GM08714 (cell line): ENCODE data around the gene MUC15.

Experiments
- H3K4me3 ChIP-seq: fragments of 200-500 bp; sonication (Bioruptor generic); 2 replicates; pipeline ENCODE4 v1.5.1; 2014; ENCODE audit warnings: mild to moderate bottlenecking, low read length, inconsistent platforms
- ZNF274 ChIP-seq: IDR thresholded peaks from 2 replicates; pipeline ENCODE4 v1.6.1; 2012; ENCODE audit warnings: mild to moderate bottlenecking, low read depth, low read length

MUC15 gene

GRCh38 chr11:26587073-26587472 is 15.0 kb upstream of the MUC15 start:
- no peak overlapping the region for H3K4me3 ChIP-seq
- no peak for TF ChIP-seq ZNF274

DNA sequence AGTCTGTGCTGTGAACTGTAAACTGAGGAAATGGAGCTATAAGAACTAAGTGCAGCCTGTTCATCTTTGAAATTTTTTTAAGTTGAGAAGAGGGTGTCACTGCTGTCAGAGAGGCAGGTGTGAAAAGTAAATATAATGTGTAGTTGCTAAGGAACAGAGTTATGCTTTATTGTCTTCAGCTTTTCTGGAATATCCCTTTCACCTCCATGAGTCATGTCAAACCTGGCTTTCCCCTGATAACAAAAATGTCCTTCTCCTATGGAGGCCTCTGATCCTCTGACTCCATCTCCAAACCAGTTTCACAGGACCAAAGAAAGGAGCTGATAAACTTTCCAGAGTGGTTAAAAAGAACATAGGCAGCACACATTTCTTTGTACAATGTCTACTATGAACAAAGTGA is 12.8 kb upstream of the MUC15 start:
- no peak for TF ChIP-seq ZNF274
- H3K4me3 ChIP-seq, result no peak overlapping the region

GRCh38 chr11:26583550-26583949 is 11.5 kb upstream of the MUC15 start:
- TF ChIP-seq ZNF274, result no peak
- H3K4me3 ChIP-seq, result no peak overlapping the region

DNA sequence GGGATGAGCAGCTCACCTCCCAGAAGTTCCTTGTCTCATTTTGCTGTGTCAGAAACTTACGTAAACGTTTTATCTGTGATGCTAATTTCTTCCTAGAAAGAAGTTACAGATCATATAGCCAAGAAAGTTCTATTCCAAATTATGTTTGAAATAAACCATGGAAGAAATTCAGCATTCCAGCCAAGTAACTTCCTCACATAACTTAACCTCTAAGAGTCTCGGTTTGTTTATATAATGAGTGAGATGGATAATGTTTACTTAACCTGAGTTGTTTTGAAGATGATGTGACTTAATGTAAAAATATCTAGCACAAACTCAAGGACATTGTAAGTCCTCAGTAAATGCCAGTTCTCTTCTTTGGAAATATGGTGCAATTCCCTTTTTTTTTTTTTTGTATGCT is 8.9 kb upstream of the MUC15 start:
- no peak for TF ChIP-seq ZNF274

DNA sequence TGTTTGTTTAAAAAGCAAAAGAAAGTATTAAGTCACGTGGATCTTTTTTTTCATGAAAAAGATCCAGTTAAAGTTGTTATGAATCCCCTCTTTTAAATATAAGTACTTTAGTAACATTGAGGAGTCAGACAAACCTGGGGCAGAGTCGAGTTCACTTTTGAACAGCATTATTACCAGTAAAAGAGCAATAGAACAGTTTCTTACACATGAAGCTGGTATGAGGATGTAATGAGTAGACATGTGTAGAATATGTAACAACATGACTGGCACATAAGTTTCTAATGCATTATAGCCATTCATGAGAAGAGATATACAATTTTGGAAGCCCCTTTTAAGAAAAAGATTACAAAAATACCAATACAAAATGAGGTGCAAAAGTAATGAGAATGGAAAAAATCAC is 7.6 kb upstream of the MUC15 start:
- no peak overlapping the region for H3K4me3 ChIP-seq
- no peak for TF ChIP-seq ZNF274

More for the DNA sequence above, 8.9 kb upstream of the MUC15 start:
- no peak overlapping the region for H3K4me3 ChIP-seq

DNA sequence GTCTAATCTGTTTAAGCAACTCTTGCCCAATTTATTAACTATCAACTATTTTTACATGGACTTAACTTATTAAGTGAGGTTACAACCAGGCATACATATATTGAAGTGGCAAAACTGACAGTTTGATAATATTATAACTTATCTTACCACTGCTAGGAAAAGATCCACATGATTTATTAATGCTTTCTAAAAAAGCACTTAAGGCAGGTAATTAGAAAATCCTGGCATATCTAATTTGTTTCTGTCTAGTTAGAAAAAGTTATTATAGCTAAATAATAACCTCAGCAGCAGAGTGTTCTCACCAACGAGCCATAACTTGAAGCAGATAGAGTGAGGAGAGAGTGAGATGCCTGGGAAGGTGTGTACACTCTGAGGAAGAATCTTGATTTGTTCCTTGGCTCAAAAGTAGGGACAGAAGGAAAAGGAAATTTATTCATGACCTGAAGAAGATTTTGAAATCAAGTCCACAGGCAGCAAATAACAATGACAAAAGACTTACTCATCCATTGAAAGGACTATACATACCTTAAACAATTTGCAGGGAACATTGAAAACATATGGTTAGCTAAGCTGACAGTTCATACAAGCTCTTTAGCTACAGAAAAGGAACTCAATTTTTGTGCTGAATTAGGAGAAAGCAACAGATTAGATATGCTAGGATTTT is 7.1 kb upstream of the MUC15 start:
- H3K4me3 ChIP-seq, result no peak overlapping the region
- TF ChIP-seq ZNF274, result no peak

DNA sequence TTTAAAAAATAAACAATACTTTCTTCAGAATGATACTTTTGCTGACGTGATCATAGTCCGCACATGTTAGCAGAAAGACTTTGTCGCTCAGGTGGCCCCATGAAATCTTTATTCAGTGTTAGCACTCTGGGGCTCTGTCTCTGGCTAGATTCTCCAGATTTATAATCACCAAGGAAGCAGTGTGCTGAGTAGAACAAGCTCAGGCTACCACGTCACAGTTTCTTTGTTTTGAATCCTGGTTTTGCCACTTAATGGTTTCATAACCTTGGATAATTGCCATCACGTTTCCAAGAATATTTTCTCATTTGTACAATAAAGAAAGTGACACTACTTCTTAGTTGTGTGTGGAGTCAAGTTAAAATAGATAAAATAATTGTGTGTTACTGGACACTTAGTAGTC is 3.9 kb upstream of the MUC15 start:
- H3K4me3 ChIP-seq, result no peak overlapping the region
- TF ChIP-seq ZNF274, result no peak

DNA sequence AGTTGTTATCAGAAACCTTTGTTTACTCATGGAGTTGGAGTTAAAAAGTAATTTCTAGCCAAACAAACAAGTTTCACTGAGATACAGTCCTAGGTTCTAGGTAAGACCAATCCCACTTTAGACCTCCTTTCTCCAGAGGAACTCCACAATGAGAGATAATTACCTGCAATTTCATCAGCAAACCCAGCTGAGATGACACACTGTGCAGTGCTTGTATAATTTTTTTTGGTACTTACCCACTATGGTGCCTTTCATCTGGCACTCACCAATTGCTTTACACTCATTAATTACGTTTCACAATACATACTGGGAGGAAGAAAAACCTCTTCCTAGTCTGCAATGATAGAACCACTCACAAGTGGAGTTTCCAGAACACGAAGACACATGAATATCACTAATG is 1.8 kb upstream of the MUC15 start:
- TF ChIP-seq ZNF274, result no peak
- H3K4me3 ChIP-seq, result no peak overlapping the region

DNA sequence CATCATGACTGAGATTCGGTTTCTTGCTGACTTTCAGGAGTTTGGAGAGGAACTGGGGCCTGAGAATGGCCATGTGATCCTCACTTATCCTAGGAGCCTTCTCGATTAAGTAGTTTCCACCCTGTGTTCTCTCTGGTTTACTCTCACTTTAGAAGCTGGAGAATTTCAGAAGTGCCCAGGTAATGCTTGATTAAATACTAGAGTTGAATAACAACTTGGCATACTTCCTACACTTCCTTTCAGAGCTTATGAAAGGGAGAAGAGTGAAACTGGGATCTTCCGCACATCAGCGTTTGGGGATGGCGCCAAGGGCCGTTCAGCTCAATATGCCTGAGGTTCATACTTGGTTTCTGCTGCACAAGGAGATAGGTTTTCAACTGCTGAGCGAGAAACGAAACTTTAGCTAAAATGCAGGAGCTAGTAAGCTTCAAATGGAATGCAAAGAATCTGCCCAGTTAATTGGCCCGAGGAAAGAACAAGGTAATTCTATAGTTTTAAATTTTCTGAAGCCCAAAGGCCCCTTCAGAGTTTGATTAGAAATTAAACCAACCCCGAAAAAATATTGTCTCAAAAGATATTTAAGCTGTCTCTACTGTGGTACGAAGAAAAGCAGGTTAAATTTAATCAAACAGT is 823 bp upstream of the MUC15 start:
- no peak for TF ChIP-seq ZNF274
- no peak overlapping the region for H3K4me3 ChIP-seq

GRCh38 chr11:26569646-26570045 is 2.4 kb downstream of the MUC15 start:
- TF ChIP-seq ZNF274, result no peak
- H3K4me3 ChIP-seq, result no peak overlapping the region

- no peak overlapping the region for H3K4me3 ChIP-seq
- no peak for TF ChIP-seq ZNF274
These were observed 13.9 kb downstream of the MUC15 start for GRCh38 chr11:26558190-26558589.

DNA sequence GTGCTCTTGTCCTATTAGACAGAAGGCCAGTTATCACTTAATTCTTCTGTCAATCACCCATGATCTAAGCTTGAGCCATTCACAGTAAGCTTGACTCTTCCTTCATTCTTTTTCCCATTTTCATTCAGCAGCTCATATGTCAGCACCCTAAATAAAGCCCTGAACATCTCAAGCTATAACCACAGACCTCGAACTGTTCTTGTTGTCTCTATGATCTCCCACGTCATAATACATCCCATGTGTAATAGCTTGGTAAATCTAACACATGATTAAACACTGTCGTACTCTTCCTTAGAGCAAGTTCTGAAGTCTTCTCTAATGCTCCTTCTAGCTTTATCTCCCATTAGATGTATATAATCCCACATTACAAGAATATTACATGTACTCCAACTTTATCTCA is 14.4 kb downstream of the MUC15 start:
- no peak for TF ChIP-seq ZNF274
- H3K4me3 ChIP-seq, result no peak overlapping the region

DNA sequence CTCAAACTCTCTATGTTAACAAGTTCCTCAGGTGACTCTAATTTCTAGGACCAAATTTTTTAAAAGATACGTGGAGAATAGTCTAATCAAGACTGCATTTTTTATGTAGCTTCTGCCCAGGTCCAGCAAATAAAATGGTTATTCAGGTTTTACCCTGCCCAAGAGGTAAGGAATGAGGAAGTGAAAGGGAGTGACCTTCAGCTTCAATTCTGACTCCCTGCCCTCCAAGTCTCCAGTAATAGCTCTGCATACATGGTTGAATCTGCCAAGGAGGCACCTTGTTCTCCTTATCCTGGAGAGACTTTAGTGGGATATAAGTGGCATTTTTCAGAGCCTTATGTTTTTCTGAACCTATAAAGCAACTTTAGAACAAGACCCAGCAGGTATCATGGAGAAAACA is 15.5 kb downstream of the MUC15 start:
- no peak for TF ChIP-seq ZNF274
- no peak overlapping the region for H3K4me3 ChIP-seq

DNA sequence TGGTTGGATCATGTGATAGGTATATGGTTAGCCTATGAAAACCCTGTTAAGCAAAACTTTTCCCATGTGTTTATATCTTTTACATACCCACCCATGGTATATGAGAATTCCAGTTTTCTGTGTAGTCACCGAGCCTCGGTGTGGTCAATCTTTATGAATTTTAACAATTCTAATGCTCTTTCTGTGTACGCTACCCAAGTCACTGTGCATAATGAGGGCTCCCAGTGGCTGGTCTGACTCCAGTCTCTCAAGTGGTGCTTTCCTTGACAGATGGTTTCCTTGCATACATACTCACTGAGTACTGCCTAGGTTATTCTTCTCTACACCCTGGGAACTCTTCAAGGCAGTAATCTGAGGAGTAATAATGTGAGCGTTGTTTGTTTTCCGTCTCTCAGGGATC is 17.6 kb downstream of the MUC15 start:
- no peak for TF ChIP-seq ZNF274

DNA sequence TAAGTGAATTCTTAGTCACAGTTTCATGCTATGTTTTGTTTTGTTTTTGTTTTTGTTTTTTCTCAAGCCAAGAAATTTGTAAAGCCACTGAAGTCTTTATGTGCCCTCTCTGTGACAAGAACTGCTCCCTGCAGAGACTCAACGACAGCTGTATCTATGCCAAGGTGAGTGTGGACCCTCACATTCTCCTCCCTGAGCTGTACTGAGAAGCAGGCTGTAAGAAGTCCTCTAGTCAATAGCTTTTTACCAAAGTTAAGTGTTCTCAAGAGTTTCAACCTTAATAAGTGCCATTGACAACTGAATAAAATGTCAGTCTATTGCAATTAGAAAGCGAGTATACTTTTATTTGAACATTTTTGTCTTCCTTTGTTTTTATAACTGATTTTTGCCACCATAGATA is 18.9 kb downstream of the MUC15 start:
- H3K4me3 ChIP-seq, result no peak overlapping the region
- no peak for TF ChIP-seq ZNF274

More for the DNA sequence above, 17.6 kb downstream of the MUC15 start:
- no peak overlapping the region for H3K4me3 ChIP-seq

DNA sequence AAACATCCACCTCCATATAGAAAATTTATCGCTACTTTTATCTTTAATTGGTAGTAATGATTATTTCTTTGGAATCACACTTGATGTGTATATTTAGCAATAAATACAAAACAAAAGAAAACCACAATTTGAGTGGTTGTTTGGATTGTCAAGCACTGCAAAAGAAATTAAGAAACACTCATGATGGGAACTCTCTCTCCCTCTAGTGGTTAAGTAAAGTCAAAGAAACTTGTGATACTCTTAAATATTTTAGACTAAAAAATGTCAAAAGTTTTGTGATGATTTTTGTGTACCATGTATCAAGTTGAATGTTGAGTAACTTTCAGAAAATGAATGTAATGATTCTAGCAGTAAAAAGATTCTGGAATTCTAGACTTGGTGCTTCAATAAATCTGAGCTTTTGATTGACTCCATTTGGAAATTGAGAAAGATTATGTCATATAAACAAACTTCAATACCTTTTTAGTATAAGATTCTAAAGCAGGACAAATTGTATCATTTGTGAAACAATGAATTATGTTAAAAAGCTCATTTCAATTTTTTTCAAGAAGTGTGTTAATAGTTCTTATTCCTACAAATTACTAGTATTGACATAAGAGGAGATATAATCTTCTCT is 20.8 kb downstream of the MUC15 start:
- no peak for TF ChIP-seq ZNF274
- H3K4me3 ChIP-seq, result no peak overlapping the region

- no peak overlapping the region for H3K4me3 ChIP-seq
- TF ChIP-seq ZNF274, result no peak
These were observed 22.0 kb downstream of the MUC15 start for GRCh38 chr11:26550022-26550421.
